Caco-2 (cell line): ENCODE results near the gene BCAT1. TPM values are rescaled to one million over a fixed set of nuclear protein-coding genes. Genes with fewer than 3 reads are reported as not detected.
"Not testable (repeated sequence)": the region's sequence is repeated elsewhere in the genome, so short reads cannot be mapped to it uniquely, and the experiment has no call there.

Source experiments
- BruUV-seq: library from RNA; stranded (reverse); fragments of 400-500 nt; replicated peaks from 2 replicates; lab custom pipeline; 2021; lab: Mats Ljungman, UMichigan
- CTCF ChIA-PET: fragments of 300-600 bp; sonication (Branson Sonifier 250); formaldehyde crosslinking; loops from one replicate; lab custom pipeline; 2022; ENCODE audit warnings: antibody characterized with exemption; lab: Charles Lee
- POLR2A ChIA-PET: fragments of 300-600 bp; sonication (Branson Sonifier 250); formaldehyde crosslinking; loops from one replicate; lab custom pipeline; 2022; ENCODE audit warnings: antibody characterized with exemption; lab: Charles Lee
- DNase-seq, 2 experiments: peaks; one replicate each; pipeline versions ENCODE4 v3.0.0 to v3.0.0-alpha.2; 2020 to 2022
- H3K27me3 ChIP-seq: replicated peaks from 2 replicates; pipeline ENCODE4 v1.6.0; 2011; ENCODE audit warnings: low read length; ENCODE audit not compliant: control insufficient read depth, insufficient read depth
- H3K36me3 ChIP-seq: 2 replicates; pipeline ENCODE4 v1.5.1; 2011; ENCODE audit warnings: low read length; ENCODE audit not compliant: control insufficient read depth, insufficient read depth
- H3K4me1 ChIP-seq: fragments of 250-450 bp; sonication (Bioruptor Pico); 2 replicates; pipeline ENCODE4 v1.5.1; 2020; ENCODE audit warnings: mild to moderate bottlenecking
- H3K4me3 ChIP-seq: 2 replicates; pipeline ENCODE4 v1.5.1; 2011; ENCODE audit warnings: low read depth, mild to moderate bottlenecking, control low read depth, low read length
- H3K9me3 ChIP-seq: fragments of 250-450 bp; sonication (Bioruptor Pico); 2 replicates; pipeline ENCODE4 v1.5.1; 2020; ENCODE audit warnings: mild to moderate bottlenecking, moderate library complexity
- H3K27ac Mint-ChIP-seq: one replicate; pipeline ENCODE4 v1.8.0; 2022; ENCODE audit warnings: mixed read lengths; ENCODE audit not compliant: unreplicated experiment
- H3K27me3 Mint-ChIP-seq: one replicate; pipeline ENCODE4 v1.8.0; 2022; ENCODE audit warnings: mixed read lengths; ENCODE audit not compliant: insufficient read depth, unreplicated experiment
- H3K36me3 Mint-ChIP-seq: one replicate; pipeline ENCODE4 v1.8.0; 2022; ENCODE audit warnings: mild to moderate bottlenecking, mixed read lengths; ENCODE audit not compliant: insufficient read depth, unreplicated experiment
- H3K4me1 Mint-ChIP-seq: one replicate; pipeline ENCODE4 v1.8.0; 2022; ENCODE audit warnings: low read depth, mixed read lengths; ENCODE audit not compliant: unreplicated experiment
- H3K4me3 Mint-ChIP-seq: one replicate; pipeline ENCODE4 v1.8.0; 2022; ENCODE audit warnings: mild to moderate bottlenecking, moderate library complexity, mixed read lengths; ENCODE audit not compliant: unreplicated experiment
- H3K9me3 Mint-ChIP-seq: one replicate; pipeline ENCODE4 v1.8.0; 2022; ENCODE audit warnings: mixed read lengths; ENCODE audit not compliant: unreplicated experiment
- intact Hi-C: fragments of 100-400 bp; cut with micrococcal nuclease; formaldehyde crosslinking; loops from one replicate; pipeline ENCODE4 v1.10.0; 2022; ENCODE audit not compliant: unreplicated experiment
- total RNA-seq: library from RNA; stranded (reverse); gene quantifications from 2 replicates; pipeline ENCODE4 v1.2.3, GENCODE V29; 2022
- TF ChIP-seq, protein P1 (sequence below), 2 experiments: fragments of 200-600 bp in 1 of 2; IDR thresholded peaks; 1 replicate in 1 of 2; 2 replicates in 1 of 2; pipeline versions ENCODE4 v1.5.1 to v1.8.0; 2011 to 2022; ENCODE audit warnings: antibody characterized with exemption in 1 of 2, control low read depth in 1 of 2, inconsistent platforms in 1 of 2, low read depth in 1 of 2, low read length in 1 of 2, mild to moderate bottlenecking in 1 of 2, moderate library complexity in 1 of 2; ENCODE audit not compliant: insufficient read depth in 1 of 2, severe bottlenecking in 1 of 2, unreplicated experiment in 1 of 2

BCAT1 gene
- total RNA-seq, 1 experiment from 2014 or later, result 432 TPM

DNA sequence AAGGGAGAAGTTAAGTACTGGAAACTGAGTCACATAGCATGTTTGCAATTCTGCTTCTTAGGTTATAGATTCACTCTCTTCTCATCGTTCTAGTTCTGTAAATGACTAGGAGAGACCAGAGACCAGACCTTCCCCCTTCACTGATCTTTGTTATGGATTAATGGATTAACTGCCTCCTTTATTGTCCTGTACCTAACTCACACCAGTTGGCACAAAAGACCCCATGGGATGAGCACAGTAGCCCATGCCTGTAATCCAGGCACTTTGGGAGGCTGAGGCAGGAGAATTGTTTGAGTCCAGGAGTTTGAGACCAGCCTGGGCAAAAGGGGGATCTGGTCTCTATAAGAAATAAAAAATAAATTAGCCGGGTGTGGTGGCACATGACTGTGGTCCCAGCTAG, 20.8 kb downstream of the BCAT1 start:
- H3K27me3 Mint-ChIP-seq, result no peaks in the 10 kb centered on the region
- no peak overlapping the region for H3K27ac Mint-ChIP-seq
- peaks cover 28% of the 10 kb centered on the region for H3K4me1 Mint-ChIP-seq
- H3K9me3 ChIP-seq, result no peaks in the 10 kb centered on the region
- H3K36me3 ChIP-seq, result no peaks in the 10 kb centered on the region
- no peaks in the 10 kb centered on the region for H3K27me3 ChIP-seq
- CTCF ChIA-PET, result no interaction called here
- H3K9me3 Mint-ChIP-seq, result no peaks in the 10 kb centered on the region
- H3K4me3 Mint-ChIP-seq, result no peak overlapping the region
- intact Hi-C loops, result no loop called here
- no peak overlapping the region for H3K4me3 ChIP-seq
- no TSS peak for BruUV-seq
- peaks cover 49% of the 10 kb centered on the region for H3K36me3 Mint-ChIP-seq
- H3K4me1 ChIP-seq, result peaks cover 17% of the 10 kb centered on the region
- POLR2A ChIA-PET, result no interaction called here
- TF ChIP-seq, protein P1, sequence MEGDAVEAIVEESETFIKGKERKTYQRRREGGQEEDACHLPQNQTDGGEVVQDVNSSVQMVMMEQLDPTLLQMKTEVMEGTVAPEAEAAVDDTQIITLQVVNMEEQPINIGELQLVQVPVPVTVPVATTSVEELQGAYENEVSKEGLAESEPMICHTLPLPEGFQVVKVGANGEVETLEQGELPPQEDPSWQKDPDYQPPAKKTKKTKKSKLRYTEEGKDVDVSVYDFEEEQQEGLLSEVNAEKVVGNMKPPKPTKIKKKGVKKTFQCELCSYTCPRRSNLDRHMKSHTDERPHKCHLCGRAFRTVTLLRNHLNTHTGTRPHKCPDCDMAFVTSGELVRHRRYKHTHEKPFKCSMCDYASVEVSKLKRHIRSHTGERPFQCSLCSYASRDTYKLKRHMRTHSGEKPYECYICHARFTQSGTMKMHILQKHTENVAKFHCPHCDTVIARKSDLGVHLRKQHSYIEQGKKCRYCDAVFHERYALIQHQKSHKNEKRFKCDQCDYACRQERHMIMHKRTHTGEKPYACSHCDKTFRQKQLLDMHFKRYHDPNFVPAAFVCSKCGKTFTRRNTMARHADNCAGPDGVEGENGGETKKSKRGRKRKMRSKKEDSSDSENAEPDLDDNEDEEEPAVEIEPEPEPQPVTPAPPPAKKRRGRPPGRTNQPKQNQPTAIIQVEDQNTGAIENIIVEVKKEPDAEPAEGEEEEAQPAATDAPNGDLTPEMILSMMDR (IDR thresholded peaks at IDR 0.05; ENCODE audit: insufficient read depth in 1 of 2, low read depth in 1 of 2, low read length in 1 of 2, severe bottlenecking in 1 of 2, unreplicated experiment in 1 of 2), result no peak
- no peak for DNase-seq

DNA sequence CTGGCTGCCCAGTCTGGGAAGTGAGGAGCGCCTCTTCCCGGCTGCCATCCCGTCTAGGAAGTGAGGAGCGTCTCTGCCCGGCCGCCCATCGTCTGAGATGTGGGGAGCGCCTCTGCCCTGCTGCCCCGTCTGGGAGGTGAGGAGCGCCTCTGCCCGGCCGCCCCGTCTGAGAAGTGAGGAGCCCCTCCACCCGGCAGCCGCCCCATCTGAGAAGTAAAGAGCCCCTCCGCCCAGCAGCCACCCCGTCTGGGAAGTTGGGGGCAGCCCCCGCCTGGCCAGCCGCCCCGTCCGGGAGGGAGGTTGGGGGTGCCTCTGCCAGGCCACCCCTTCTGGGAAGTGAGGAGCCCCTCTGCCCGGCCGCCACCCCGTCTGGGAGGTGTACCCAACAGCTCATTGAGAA, 22.8 kb downstream of the BCAT1 start:
- H3K4me3 Mint-ChIP-seq, DNase-seq, H3K27me3 ChIP-seq, H3K27me3 Mint-ChIP-seq, H3K9me3 ChIP-seq, H3K27ac Mint-ChIP-seq, H3K4me3 ChIP-seq, POLR2A ChIA-PET, H3K36me3 ChIP-seq, BruUV-seq, CTCF ChIA-PET, H3K9me3 Mint-ChIP-seq, intact Hi-C loops: not testable (repeated sequence)
- Mint-ChIP-seq H3K36me3 (peaks cover 55% of the 10 kb centered on the region), H3K4me1 (peaks cover 33% of the 10 kb centered on the region)
- peaks cover 26% of the 10 kb centered on the region for H3K4me1 ChIP-seq

DNA sequence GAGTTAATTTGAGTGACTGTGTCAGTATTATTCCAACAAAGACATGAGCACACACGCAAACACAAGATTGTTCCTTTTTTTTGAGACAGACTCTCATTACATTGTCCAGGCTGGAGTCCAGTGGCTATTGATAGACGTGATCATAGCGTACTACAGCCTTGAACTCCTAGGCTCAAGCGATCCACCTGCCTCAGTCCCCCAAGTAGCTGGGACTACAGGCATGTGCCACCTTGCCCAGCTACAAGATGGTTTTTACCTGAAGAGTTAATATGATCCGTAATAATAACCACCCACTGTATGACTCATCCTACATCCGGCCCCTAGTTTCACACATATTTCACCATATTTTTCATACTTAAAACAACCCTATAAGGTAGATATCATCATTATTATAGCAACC, 26.8 kb downstream of the BCAT1 start:
- no peaks in the 10 kb centered on the region for H3K9me3 ChIP-seq
- H3K27me3 Mint-ChIP-seq, result no peaks in the 10 kb centered on the region
- intact Hi-C loops, result no loop called here
- H3K4me1 ChIP-seq, result peaks cover 33% of the 10 kb centered on the region
- DNase-seq, result no peak
- BruUV-seq, result no TSS peak
- H3K4me3 Mint-ChIP-seq, result no peak overlapping the region
- H3K4me1 Mint-ChIP-seq, result peaks cover 33% of the 10 kb centered on the region
- POLR2A ChIA-PET, result no interaction called here
- no peaks in the 10 kb centered on the region for H3K27me3 ChIP-seq
- CTCF ChIA-PET, result no interaction called here
- no peak overlapping the region for H3K4me3 ChIP-seq
- peaks cover 32% of the 10 kb centered on the region for H3K36me3 Mint-ChIP-seq
- H3K27ac Mint-ChIP-seq, result peak overlapping the region; percentile 37
- TF ChIP-seq, protein P1 (IDR thresholded peaks at IDR 0.05; ENCODE audit: insufficient read depth in 1 of 2, low read depth in 1 of 2, low read length in 1 of 2, severe bottlenecking in 1 of 2, unreplicated experiment in 1 of 2), result no peak
- H3K36me3 ChIP-seq, result no peaks in the 10 kb centered on the region
- no peaks in the 10 kb centered on the region for H3K9me3 Mint-ChIP-seq
